ENCODE results near the gene RNASE12.
"Not testable (repeated sequence)": the region's sequence is repeated elsewhere in the genome, so short reads cannot be mapped to it uniquely, and the experiment has no call there.

RNASE12 gene

DNA sequence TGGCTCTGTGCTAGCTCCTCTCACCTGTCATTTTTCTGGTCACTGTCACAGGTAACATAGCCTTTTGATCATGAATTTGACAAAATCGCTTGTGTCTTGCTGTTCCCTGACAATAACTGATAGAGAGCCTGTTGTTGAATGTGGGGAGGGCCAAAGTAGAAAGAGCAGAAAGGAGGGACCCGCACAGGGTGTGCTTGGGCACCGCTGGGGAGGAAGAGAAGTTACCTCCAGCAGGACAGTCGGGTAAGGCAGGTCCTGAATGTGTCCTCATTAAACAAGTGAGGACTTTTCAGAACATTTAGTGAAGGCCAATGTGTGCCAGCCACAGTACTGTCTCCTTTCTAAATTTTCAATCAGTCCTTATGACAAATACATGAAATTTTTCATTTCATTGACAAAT, at the start of gene RNASE12:
TSS of gene RNASE12 (minus strand) at position 142 of the 400 bp plus-strand sequence. CDS start 653 bp downstream, outside the sequence.
- DNase-seq: no peak

DNA sequence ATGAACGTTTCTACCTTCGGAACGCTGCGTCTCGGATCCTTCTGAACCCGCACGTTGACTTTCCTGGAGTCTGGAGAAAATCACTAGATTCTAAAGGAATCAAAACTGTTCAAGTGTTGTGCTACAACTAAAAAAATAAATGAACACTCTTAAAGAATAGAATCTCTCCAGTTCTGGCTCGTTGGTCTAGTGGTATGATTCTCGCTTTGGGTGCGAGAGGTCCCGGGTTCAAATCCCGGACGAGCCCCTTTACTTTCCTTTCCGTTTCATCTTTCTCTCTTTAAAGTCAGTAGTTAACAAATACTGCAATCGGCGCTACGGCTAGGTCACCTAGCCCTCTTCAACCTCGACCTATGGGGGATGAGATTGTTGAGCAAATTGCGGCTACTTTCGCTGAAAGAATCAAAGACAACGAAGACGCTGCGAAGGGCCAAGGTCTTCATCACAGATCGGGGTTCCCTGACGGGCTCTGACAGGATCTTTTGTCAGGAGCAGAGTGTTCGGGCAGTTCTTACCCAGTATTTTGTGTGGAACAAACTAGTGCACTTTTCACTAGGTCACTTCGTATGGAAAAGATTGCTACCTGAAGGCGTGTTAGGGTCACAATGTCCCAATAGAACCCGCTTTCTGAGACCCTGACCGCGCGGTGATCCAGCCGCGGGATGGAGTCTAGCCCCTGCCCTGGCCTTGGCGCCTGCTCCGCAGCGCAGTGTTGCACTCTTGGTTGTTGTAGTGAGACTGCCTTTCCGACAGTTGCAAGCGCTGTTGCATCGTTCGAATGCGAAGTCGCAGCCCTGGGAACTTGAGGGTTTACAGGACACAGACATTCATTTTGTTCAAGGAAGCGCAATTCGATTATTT, 41.9 kb upstream of the RNASE12 start:
- peak; percentile 63 to 82 for DNase-seq

DNA sequence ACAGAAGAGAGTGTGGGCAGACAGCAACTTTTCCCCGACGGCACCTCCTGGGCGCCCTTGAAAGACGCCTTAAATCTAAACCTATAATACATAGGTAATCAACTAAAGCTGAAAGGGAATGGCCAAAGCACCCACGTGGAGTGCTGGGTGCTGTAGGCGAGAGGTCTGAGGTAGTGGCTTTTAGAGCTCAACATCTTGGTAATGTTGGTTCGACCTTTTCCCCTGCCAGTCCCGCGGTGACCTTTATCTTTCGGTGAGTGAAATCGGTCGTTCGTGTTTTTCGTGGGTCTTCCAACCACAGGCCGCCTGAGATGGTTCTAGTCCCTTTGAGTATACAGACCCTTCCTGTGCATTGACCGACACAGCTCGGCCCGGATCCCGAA, 41.3 kb upstream of the RNASE12 start:
- DNase-seq: no peak

DNA sequence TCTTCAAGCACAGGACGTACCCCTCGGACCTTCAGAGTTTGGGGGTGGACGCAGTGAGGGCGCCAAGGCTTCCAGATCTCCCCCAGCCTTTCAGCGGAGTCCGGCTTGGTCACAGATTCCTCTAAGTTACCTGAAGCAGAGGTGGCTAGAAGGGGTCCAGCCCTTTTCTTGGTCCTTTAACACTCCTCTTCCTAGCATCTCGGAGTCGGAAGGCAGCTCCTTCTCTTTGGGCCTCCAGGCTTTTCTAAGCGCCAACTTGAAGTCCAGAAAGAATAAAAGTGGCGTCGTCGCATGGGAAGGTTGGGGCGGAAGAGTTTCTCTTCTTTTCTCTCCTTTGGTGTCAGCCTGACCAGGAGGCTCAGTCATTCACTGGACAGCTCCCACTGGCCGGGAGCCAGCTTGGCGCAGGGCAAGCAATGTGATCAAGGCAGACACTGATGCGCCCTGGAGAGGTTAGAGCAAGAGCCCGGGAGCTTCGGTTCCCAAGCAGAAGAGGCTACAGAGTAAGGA, 40.8 kb upstream of the RNASE12 start:
- no peak for DNase-seq

GRCh38 chr14:20631023-20631879, 40.1 kb upstream of the RNASE12 start:
- DNase-seq: peak; percentile 48 to 75

DNA sequence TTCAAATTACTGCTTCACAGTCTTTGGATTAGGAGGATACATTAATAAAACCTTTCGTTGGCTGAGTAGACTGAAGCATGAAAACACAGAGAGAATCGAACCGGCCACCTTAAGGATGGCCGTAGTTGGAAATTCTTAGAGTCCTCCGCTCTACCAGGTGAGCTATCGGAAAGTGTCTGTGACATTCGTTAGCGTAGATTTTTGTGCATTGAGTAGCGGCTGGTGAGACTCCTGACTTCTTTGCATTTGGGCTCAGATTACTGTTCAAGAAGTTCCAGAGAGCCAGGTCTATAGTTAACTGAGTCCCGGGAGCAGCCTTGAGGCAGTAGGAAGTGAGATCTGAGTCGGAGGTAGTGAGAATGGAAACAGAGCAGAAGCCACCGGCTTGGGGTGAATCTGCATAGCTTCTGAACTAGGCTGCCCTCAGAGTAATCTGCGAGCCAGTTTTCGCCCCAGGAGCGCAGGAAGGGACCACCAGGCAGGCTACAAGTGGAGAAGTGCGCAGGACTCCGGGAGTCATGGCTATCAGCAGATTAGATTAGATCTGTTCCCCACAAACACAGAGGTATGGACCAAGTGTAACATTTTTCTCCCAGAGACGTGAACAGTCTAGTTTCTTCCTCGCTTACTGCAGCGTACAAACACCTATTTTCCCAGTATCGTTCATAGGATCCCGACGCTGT, 39.3 kb upstream of the RNASE12 start:
- DNase-seq: peak; percentile 47 to 65

GRCh38 chr14:20628063-20628854, 37.1 kb upstream of the RNASE12 start:
- no peak for DNase-seq

DNA sequence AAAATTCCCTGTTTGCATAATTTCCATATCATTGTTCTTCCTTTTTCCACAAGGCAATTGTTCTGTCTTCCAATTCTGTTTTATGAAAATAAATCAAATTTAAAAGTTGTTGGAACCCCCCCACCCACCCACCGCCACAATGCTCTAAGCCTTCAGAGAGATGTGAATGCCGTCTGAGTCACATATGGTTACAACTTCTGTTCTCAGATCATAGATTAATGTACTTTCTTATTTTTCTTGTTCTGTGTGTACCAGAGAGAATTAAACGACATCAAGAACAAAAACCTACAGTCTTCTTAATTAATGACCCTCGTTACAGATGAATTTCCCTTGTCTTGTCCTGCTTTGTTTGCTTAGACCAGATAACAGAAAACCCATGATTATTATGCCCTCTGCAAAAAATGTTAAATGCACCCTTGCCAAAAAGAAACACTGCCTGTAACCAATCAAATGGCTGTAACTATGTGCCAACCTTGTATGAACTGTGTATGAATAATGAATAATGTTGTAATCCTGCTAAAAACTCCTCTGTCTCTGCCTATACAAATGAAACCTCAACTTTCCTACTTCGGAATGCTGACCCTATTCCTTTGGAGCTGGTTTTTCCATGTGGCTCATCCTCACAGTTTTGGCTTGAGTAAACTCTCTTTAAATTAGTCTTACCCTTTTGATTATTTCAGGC, 36.3 kb upstream of the RNASE12 start:
- no peak for DNase-seq

GRCh38 chr14:20626274-20626673, 35.1 kb upstream of the RNASE12 start:
- no peak for DNase-seq

DNA sequence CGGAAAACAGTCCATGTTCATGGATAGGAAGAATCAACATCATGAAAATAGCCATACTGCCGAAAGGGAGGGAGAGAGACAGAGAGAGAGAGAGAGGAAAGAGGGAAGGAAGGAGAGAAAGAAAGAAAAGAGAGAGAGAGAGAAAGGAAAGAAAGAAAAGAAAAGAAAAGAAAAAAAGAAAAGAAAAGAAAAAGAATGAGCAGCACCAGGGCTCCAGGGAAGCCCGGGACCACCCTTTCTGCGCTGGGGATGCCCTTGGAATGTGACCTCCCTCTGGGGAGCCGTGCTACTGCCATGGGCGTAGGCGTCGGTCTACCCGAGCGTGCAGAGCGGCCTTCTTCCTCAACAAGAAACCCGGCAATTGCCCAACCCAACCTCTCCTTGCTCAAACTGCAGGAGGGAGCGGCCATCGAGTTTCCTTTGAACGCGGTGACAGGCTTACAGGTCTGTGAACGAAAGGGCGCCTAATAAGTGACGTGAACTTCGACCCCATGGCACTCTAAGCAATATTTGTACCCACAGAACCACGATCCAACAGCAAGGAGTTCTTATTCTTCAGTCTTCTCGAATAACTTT, 33.4 kb upstream of the RNASE12 start:
- DNase-seq: peak; percentile 61 to 69

GRCh38 chr14:20623798-20624197, 32.6 kb upstream of the RNASE12 start:
- peak in 1 of 2 donors; percentile 21 for DNase-seq

DNA sequence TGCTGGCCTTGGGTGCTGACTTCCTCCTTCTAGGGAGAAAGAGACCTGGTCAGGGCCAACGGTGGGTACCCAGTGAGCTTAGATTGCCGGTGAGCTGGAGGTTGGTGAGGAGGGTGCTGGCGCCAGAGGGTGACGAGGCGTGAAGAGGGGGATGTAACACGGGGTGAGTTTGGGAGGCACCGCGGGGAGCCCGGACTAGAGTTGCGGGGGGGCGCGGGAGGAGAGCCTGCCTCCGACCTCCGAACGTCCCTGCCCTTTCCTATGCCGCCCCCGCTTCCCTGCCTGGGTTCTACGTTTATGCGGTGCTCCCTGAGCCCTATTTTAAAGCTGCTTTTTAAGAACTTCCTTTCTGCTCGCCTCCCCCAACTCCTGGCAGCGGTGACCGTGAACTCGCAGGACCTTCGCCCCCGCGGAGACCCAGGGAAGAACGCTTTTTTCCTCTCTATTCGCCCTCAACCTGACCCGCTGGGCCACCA, 31.7 kb upstream of the RNASE12 start:
- no peak for DNase-seq

GRCh38 chr14:20620798-20621478, 29.8 kb upstream of the RNASE12 start:
- no peak for DNase-seq

DNA sequence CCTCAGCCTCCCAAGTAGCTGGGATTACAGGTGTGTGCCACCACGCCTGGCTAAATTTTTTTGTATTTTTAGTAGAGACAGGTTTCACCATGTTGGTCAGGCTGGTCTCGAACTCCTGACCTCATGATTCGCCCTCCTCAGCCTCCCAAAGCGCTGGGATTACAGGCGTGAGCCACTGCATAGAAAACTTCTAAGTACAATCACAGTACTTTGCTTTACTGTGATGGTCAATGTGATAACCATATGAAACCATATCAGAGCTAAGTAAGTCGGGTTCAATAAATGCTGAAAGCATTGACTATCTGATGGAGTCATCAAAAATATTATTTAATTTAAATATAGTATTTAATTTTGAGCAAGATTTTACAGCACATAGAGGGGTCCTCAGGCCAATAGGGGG, 28.5 kb upstream of the RNASE12 start:
- not testable (repeated sequence) for DNase-seq

GRCh38 chr14:20618271-20618749, 27.1 kb upstream of the RNASE12 start:
- DNase-seq: no peak

DNA sequence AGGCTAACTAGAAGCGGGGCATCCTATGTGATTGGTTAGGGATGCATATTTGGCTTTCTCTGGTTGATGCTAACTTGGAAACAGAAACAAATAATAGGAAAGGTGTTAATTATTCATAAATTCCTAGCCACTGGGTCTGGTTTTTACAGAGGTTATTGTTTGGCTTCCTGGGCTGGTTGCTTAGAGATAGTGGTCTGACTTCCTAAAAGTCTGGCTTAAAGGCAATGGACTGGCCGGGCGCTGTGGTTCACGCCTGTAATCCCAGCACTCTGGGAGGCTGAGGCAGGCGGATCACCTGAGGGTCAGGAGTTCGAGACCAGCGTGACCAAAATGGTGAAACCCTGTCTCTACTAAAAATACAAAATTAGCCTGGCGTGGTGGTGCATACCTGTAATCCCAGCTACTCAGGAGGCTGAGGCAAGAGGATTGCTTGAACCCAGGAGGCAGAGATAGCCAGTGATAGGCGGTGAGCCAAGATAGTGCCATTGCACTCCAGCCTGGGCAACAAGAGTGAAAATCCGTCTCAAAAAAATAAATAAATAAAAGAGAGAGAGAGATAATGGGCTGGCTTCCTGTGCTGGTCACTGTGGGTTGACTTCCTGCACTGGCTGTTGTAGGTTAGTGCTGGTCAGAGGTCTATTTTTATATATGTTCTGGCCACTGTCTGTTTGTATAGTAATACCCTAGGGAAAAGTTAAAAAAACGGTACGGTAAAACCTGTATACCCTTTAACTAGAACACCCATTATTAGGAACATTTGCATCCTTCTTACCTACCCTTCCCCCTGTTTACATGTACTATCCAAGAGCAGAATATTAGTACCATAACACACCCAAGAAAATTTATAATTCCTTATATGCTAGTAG, 26.2 kb upstream of the RNASE12 start:
- no peak for DNase-seq

GRCh38 chr14:20615996-20616395, 24.8 kb upstream of the RNASE12 start:
- no peak for DNase-seq

- peak in 1 of 2 donors; percentile 39 for DNase-seq
Measured at GRCh38 chr14:20614038-20614840, 23.1 kb upstream of the RNASE12 start.

All from CD4-positive, alpha-beta T cell treated with Interleukin-1 beta for 1 hour (primary cell).